Peyer's patch (tissue), 4 donors: ENCODE data around the gene BRSK1. TPM values are rescaled to one million over a fixed set of nuclear protein-coding genes. Genes with fewer than 3 reads are reported as not detected.

Source experiments
- DNase-seq, 3 donors: peaks; one replicate each; pipeline ENCODE4 v3.0.0-alpha.2; 2017 to 2019
- H3K27ac ChIP-seq, 4 donors: fragments of 200-600 bp; sonication (generic); one replicate each; pipeline ENCODE4 v1.5.1; 2016 to 2019
- H3K27me3 ChIP-seq, 2 donors: fragments of 200-600 bp; sonication (generic); one replicate each; pipeline ENCODE4 v1.5.1; 2019
- H3K36me3 ChIP-seq, 3 donors: fragments of 200-600 bp; sonication (generic); one replicate each; pipeline ENCODE4 v1.5.1; 2016 to 2019
- H3K4me1 ChIP-seq, 4 donors: fragments of 200-600 bp; sonication (generic); one replicate each; pipeline ENCODE4 v1.5.1; 2016 to 2019
- H3K4me3 ChIP-seq, 4 donors: fragments of 200-600 bp; sonication (generic); 1 replicate in 3 of 4; 2 replicates in 1 of 4; pipeline ENCODE4 v1.5.1; 2016 to 2019; ENCODE audit warnings: mild to moderate bottlenecking in 1 of 4
- H3K9me3 ChIP-seq, 4 donors: fragments of 200-600 bp; sonication (generic); one replicate each; pipeline ENCODE4 v1.5.1; 2016 to 2019; ENCODE audit warnings: mild to moderate bottlenecking in 1 of 4
- POLR2A ChIP-seq, 2 donors: fragments of 450-650 bp; IDR thresholded peaks; one replicate each; pipeline ENCODE4 v1.5.1; 2017; ENCODE audit warnings: antibody characterized with exemption in 2 of 2, mild to moderate bottlenecking in 2 of 2, moderate library complexity in 2 of 2
- total RNA-seq, 4 donors: library from RNA; depleted of rRNA; stranded (reverse); fragments of >200 nt; gene quantifications; one replicate each; pipeline ENCODE4 v1.1.0, GENCODE V29; 2016
- TF ChIP-seq, protein P1 (sequence below), 6 experiments: fragments of 450-650 bp in 4 of 6; fragments of 200-600 bp in 2 of 6; sonication (generic) in 1 of 6; IDR thresholded peaks; one replicate each; pipeline ENCODE4 v1.5.1; 2017 to 2019; ENCODE audit warnings: antibody characterized with exemption in 6 of 6, mild to moderate bottlenecking in 3 of 6, moderate library complexity in 1 of 6

Gene BRSK1
- total RNA-seq, 4 donors from 2014 or later, result 0.35 to 6.6 (median 3.0) TPM

DNA sequence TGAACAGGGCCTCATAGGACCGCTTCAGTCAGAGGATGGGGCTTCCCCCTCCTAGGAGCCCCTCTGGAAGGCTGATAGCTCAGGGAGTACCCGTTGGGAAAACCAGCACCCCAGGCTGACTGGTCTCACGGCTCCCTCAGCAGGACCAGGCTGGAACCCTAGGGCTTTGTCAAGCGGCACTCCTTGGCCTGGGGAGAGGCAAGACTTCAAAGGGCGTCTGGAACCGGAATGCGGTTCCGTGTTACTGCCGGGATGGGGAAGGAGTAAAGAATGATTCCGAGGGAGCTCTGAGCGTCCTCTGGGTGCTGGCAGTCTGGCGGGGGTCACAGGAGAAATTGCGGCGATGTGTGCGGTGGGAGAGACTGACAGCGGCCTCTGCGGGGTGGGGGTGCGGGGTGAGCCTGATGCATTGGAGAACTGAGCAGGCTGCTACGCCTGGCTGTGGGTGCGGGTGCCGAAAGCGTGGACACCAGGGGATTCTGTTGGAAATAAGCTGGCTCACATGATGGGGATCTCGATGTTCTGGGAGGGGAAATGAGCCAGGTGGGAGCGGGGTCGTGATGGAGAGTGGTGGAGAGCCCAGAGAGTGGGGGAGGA is 68.8 kb downstream of the BRSK1 start:
- no peaks in the 10 kb centered on the region for H3K9me3 ChIP-seq
- no peaks in the 10 kb centered on the region for H3K36me3 ChIP-seq
- peaks cover 3 to 26% (median 11%) of the 10 kb centered on the region in 4 donors for H3K4me1 ChIP-seq
- peaks cover 0 to 27% of the 10 kb centered on the region in 2 donors for H3K27me3 ChIP-seq
- no peak for DNase-seq
- no peak overlapping the region for H3K27ac ChIP-seq
- TF ChIP-seq POLR2A (IDR thresholded peaks at IDR 0.05), result no peak
- TF ChIP-seq, protein P1, sequence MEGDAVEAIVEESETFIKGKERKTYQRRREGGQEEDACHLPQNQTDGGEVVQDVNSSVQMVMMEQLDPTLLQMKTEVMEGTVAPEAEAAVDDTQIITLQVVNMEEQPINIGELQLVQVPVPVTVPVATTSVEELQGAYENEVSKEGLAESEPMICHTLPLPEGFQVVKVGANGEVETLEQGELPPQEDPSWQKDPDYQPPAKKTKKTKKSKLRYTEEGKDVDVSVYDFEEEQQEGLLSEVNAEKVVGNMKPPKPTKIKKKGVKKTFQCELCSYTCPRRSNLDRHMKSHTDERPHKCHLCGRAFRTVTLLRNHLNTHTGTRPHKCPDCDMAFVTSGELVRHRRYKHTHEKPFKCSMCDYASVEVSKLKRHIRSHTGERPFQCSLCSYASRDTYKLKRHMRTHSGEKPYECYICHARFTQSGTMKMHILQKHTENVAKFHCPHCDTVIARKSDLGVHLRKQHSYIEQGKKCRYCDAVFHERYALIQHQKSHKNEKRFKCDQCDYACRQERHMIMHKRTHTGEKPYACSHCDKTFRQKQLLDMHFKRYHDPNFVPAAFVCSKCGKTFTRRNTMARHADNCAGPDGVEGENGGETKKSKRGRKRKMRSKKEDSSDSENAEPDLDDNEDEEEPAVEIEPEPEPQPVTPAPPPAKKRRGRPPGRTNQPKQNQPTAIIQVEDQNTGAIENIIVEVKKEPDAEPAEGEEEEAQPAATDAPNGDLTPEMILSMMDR (IDR thresholded peaks at IDR 0.05), result no peak
- no peak overlapping the region for H3K4me3 ChIP-seq

DNA sequence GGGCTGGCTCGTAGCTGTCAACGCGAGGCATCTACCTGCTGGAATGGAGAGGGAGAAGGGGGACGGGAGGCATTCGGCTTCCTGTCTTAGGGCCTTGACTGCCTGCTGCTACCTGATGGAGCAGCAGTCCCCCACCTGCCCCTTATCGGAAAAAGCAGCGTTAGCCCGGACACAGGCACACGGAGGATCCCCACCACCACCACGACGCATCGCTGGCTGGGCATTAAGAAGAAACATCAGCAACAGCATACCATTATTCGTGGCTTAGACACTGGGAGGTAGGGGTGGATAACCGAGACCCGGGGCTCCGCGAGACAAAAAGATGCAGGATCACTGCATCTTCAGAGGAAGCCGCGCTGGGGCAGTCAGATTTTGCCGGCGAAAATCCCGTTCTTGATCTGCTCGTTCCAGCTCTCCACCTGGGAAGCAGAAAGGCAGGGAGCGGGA is 69.6 kb downstream of the BRSK1 start:
- TF ChIP-seq, protein P1 (IDR thresholded peaks at IDR 0.05), result no peak
- TF ChIP-seq POLR2A (IDR thresholded peaks at IDR 0.05), result no peak
- no peak for DNase-seq
- Histone ChIP-seq H3K27ac (no peak overlapping the region), H3K9me3 (no peaks in the 10 kb centered on the region), H3K36me3 (no peaks in the 10 kb centered on the region), H3K4me3 (peak overlapping the region; percentile 21 to 51 (median 50)), H3K27me3 (peaks cover 0 to 27% of the 10 kb centered on the region in 2 donors), H3K4me1 (peaks cover 3 to 26% (median 11%) of the 10 kb centered on the region in 4 donors)

- peak overlapping the region; percentile 21 to 51 (median 50) for H3K4me3 ChIP-seq
- TF ChIP-seq, protein P1 (IDR thresholded peaks at IDR 0.05), result no peak
- TF ChIP-seq POLR2A (IDR thresholded peaks at IDR 0.05), result no peak
- no peaks in the 10 kb centered on the region for H3K9me3 ChIP-seq
- no peak overlapping the region for H3K27ac ChIP-seq
- peak; percentile 55 to 87 (median 81) for DNase-seq
- H3K4me1 ChIP-seq, result peaks cover 3 to 26% (median 11%) of the 10 kb centered on the region in 4 donors
- peaks cover 0 to 27% of the 10 kb centered on the region in 2 donors for H3K27me3 ChIP-seq
- no peaks in the 10 kb centered on the region for H3K36me3 ChIP-seq
Observed at GRCh38 chr19:55353803-55354697, 70.3 kb downstream of the BRSK1 start.

DNA sequence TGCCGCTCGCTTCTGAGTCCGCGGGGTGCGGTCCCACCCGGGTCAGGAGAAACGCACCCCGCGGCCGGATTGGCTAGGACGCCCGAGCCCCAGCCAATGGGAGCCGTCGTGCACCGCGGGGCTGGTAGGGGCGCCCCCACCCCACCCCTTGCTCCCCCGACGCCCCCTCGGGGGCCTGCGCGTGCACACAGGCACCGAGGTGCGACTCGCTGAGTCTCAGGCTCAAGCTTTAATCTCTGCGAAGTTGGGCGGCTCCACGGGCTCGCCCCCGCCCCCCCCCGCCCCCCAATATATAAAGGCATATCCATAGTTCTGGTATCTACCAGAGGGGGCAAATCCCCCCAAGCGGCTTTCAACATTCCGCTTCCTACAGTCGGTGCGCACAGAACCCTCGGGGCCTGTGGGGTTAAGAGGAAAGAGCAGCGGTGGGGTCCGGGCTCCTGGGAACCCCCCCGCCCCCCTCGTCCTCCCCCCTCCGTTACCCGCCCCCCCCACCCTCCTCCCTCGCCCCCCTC is 71.0 kb downstream of the BRSK1 start, which contains the start of gene COX6B2:
Gene COX6B2 (minus strand): TSS at position 22 of the 515 bp plus-strand sequence. CDS start 198 bp downstream, outside the sequence.
- Histone ChIP-seq H3K27ac (no peak within 1 kb of the TSS), H3K9me3 (no peaks in the 10 kb centered on the region), H3K4me1 (peaks cover 3 to 26% (median 11%) of the 10 kb centered on the region in 4 donors), H3K4me3 (peak within 1 kb of the TSS; percentile 21 to 51 (median 50)), H3K27me3 (peaks cover 0 to 27% of the 10 kb centered on the region in 2 donors), H3K36me3 (no peaks in the 10 kb centered on the region)
- DNase-seq, result no peak
- no peak for TF ChIP-seq POLR2A (IDR thresholded peaks at IDR 0.05)
- TF ChIP-seq, protein P1 (IDR thresholded peaks at IDR 0.05), result no peak

DNA sequence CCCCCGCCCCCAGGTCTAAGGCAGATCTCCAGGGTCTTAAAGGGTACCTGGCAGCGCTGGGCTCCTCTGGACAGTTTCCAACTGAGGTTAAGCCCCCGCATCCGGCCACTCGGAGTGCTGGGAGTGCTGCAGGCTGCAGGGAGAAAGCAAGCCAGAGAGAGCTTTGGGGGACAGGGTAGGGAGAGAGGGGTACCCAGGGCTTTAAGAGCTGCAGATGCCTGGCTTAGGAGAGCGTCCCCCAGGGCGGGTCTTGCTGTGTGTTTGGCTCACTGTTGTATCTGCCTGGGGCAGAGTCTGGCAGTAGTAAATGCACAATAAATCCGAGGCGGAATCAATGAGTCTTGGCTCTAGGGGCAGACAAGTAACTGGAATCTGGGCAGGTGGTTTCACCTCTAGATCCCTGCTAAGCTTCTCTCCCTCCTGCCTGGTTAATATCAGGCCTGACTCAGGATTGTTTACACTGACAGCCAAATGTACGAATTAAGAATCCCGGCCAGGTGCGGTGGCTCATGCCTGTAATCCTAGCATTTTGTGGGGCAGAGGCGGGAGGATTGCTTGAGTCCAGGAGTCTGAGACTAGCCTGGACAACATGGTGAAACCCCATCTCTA is 71.5 kb downstream of the BRSK1 start:
- Histone ChIP-seq H3K4me1 (peaks cover 3 to 26% (median 11%) of the 10 kb centered on the region in 4 donors), H3K36me3 (no peaks in the 10 kb centered on the region), H3K9me3 (no peaks in the 10 kb centered on the region), H3K27me3 (peaks cover 0 to 27% of the 10 kb centered on the region in 2 donors), H3K27ac (no peak overlapping the region), H3K4me3 (no peak overlapping the region)
- no peak for DNase-seq
- TF ChIP-seq, protein P1 (IDR thresholded peaks at IDR 0.05), result no peak
- TF ChIP-seq POLR2A (IDR thresholded peaks at IDR 0.05), result no peak
